ENCODE data around the gene MAP2K3. TPM values are rescaled to one million over a fixed set of nuclear protein-coding genes. Genes with fewer than 3 reads are reported as not detected.
A peak's percentile ranks its signal among the peaks of the same experiment; 100 is the strongest.

MAP2K3 gene
- total and polyA plus RNA-seq, 2 of the 4 experiments (the other 2 are of a cell fraction): 23.5 to 82.2 TPM

GRCh38 chr17:21276264-21276588 is 8.3 kb upstream of the MAP2K3 start:
- Histone ChIP-seq H2BK5ac (ENCODE audit: low read depth, low read length, poor library complexity, severe bottlenecking) (no peak overlapping the region), H3K23ac (ENCODE audit: low read depth, low read length) (peak overlapping the region; percentile 60; the same call in 1 of the 2 replicates), H2AK5ac (ENCODE audit: low read depth, low read length) (no peak overlapping the region), H3K9ac (ENCODE audit: low read depth, low read length) (no peak overlapping the region), H2BK120ac (ENCODE audit: low read depth, low read length) (no peak overlapping the region), H3K18ac (ENCODE audit: low read depth, low read length) (no peak overlapping the region), H3K4me3 (ENCODE audit: insufficient read depth, low read depth, low read length) (peak overlapping the region; percentile 57; the same call in 1 of the 2 replicates), H3K36me3 (ENCODE audit: control insufficient read depth, insufficient read depth, low read length) (no peaks in the 10 kb centered on the region), H4K8ac (ENCODE audit: low read depth in 2 of 2, low read length in 2 of 2) (peak overlapping the region; percentile 84 to 95; a peak in 2 of 4 replicates), H3K14ac (replicated peaks; ENCODE audit: low read depth, low read length) (0 out of 2 replicates have a peak overlapping the region, but pooled peaks have one; percentile 14), H2BK15ac (ENCODE audit: low read depth, low read length) (no peak overlapping the region), H3K27me3 (ENCODE audit: control insufficient read depth, insufficient read depth, low read length) (no peaks in the 10 kb centered on the region), H3K4me2 (ENCODE audit: low read depth, low read length) (peak overlapping the region; percentile 71), H3K9me1 (ENCODE audit: insufficient read depth, low read length) (no peaks in the 10 kb centered on the region), H3K4ac (ENCODE audit: low read depth, low read length) (no peak overlapping the region), H3K27ac (ENCODE audit: insufficient read depth, low read length) (no peak overlapping the region; the same call in 1 of the 2 replicates), H4K91ac (ENCODE audit: insufficient read depth, low read depth, low read length) (no peak overlapping the region), H2BK20ac (ENCODE audit: low read depth, low read length) (no peak overlapping the region), H3K4me1 (ENCODE audit: control insufficient read depth, insufficient read depth, low read length) (peaks cover 11% of the 10 kb centered on the region), H2AK9ac (replicated peaks; ENCODE audit: low read depth, low read length, poor library complexity) (peak overlapping the region; percentile 11), H3K79me1 (ENCODE audit: low read depth in 1 of 2, low read length in 2 of 2) (peaks cover 3 to 12% of the 10 kb centered on the region in 2 experiments; a peak in 3 of 4 replicates), H3K9me3 (ENCODE audit: control insufficient read depth, insufficient read depth, low read length) (no peaks in the 10 kb centered on the region), H4K20me1 (ENCODE audit: insufficient read depth, low read length) (no peaks in the 10 kb centered on the region), H4K5ac (ENCODE audit: low read depth, low read length) (peak overlapping the region; percentile 5; the same call in 1 of the 2 replicates), H2AFZ (replicated peaks; ENCODE audit: low read length, poor library complexity) (peak overlapping the region; percentile 98), H3K56ac (ENCODE audit: extremely low read depth, insufficient read depth, low read length) (no peak overlapping the region)
- no peak for DNase-seq
- intact Hi-C loops (cut with micrococcal nuclease) (no loop called here), in situ Hi-C loops (cut with MboI; ENCODE audit: low sequenced_read_pairs) (no loop called here), dilution Hi-C loops (cut with HindIII; ENCODE audit: low sequenced_read_pairs, unreplicated experiment) (no loop called here)
- POLR2A ChIA-PET (ENCODE audit: unreplicated experiment): interaction anchor here (0.6 to 0.7 kb wide), 2 partner anchors 10 to 308 kb away, joined by 3 to 5 read pairs; no protein-coding TSS in a partner anchor
- ATAC-seq (ENCODE audit: low read depth): no peak
- CTCF ChIA-PET: interaction anchor here (0.8 to 1.3 kb wide), 2 partner anchors 148 to 237 kb away, joined by 3 to 4 read pairs; no protein-coding TSS in a partner anchor
- no CpG with 5 or more reads among the region's 17 CpGs for whole genome bisulfite sequencing, 2 experiments (ENCODE audit: extremely low coverage in 2 of 2, insufficient read length in 1 of 2)
- no TSS peak for BruUV-seq (replicated peaks)
- TF ChIP-seq USF2 (IDR thresholded peaks at IDR 0.05; ENCODE audit: low read depth, low read length) (no peak), POLR2A (IDR thresholded peaks at IDR 0.05; ENCODE audit: low read depth, low read length) (no peak), MXI1 (IDR thresholded peaks at IDR 0.05; ENCODE audit: borderline replicate concordance, low read depth, low read length) (no peak), RFX5 (IDR thresholded peaks at IDR 0.05; ENCODE audit: low read depth, low read length) (no peak), CTCF (conservative IDR thresholded peaks at IDR 0.05; ENCODE audit: low read depth, low read length) (no peak), SMC3 (IDR thresholded peaks at IDR 0.05; ENCODE audit: low read depth, low read length) (no peak), MAZ (IDR thresholded peaks at IDR 0.05; ENCODE audit: borderline replicate concordance, low read depth, low read length) (no peak), FOS (IDR thresholded peaks at IDR 0.05; ENCODE audit: low read depth, low read length) (no peak), CEBPB (IDR thresholded peaks at IDR 0.05; ENCODE audit: low read depth, low read length) (no peak), NFE2L2 (IDR thresholded peaks at IDR 0.05; ENCODE audit: low read depth, low read length) (no peak), BHLHE40 (IDR thresholded peaks at IDR 0.05; ENCODE audit: low read depth, low read length) (no peak), ELK1 (IDR thresholded peaks at IDR 0.05; ENCODE audit: borderline replicate concordance, low read depth, low read length) (no peak), CHD1 (IDR thresholded peaks at IDR 0.05; ENCODE audit: low read depth, low read length) (no peak), RCOR1 (IDR thresholded peaks at IDR 0.05; ENCODE audit: insufficient replicate concordance, low read length) (no peak), MAFK (IDR thresholded peaks at IDR 0.05; ENCODE audit: low read depth, low read length) (no peak)
